Dermis microvascular lymphatic vessel endothelial cell (primary cell): ENCODE data around the gene UBE2I. TPM values are rescaled to one million over a fixed set of nuclear protein-coding genes. Genes with fewer than 3 reads are reported as not detected.

Source experiments
- DNase-seq, 2 donors: peaks; one replicate each; pipeline versions ENCODE4 v3.0.0 to v3.0.0-alpha.2; 2010; ENCODE audit warnings: low read depth in 2 of 2
- total RNA-seq: library from RNA; depleted of rRNA; stranded (reverse); fragments of >200 nt; gene quantifications from 2 replicates; pipeline ENCODE4 v1.2.1, GENCODE V29; 2014

The UBE2I gene
- total RNA-seq, 1 donor from 2014 or later = 34.1 TPM

GRCh38 chr16:1277151-1277598, 32.3 kb upstream of the UBE2I start:
- no peak for DNase-seq

DNA sequence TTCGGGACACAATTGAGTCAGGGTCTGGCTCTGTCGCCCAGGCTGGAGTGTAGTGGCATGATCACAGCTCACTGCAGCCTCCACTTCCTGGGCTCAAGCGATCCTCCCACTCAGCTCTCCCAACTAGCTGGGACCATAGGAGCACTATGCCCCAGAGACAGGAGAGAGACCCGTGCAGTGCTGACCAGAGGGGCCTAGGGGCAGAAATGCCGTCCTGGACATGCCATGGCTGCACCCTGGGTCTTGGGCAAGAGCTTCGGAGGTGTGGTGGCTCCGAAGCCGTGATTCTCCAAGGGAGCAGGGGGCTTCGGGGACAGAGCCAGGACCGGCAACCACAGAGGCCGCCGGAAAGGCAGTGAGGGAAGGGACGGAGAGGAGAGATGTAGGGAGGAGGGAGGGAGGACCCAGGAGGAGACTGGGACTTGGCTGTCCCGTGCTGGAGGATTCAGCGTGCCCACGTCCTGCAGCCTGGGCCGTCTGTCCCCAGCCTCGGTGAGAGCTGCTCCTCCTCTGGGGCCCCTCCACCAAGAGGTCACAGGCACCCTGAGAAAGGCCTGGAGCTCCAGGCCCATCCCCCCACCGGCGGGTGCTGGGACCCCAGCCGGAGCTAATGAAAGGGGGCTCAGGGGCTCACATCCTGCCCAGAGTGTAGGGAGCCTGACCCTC, 31.7 kb upstream of the UBE2I start:
- DNase-seq = no peak

- DNase-seq = no peak
Observed at GRCh38 chr16:1278477-1278876, 31.0 kb upstream of the UBE2I start.

DNA sequence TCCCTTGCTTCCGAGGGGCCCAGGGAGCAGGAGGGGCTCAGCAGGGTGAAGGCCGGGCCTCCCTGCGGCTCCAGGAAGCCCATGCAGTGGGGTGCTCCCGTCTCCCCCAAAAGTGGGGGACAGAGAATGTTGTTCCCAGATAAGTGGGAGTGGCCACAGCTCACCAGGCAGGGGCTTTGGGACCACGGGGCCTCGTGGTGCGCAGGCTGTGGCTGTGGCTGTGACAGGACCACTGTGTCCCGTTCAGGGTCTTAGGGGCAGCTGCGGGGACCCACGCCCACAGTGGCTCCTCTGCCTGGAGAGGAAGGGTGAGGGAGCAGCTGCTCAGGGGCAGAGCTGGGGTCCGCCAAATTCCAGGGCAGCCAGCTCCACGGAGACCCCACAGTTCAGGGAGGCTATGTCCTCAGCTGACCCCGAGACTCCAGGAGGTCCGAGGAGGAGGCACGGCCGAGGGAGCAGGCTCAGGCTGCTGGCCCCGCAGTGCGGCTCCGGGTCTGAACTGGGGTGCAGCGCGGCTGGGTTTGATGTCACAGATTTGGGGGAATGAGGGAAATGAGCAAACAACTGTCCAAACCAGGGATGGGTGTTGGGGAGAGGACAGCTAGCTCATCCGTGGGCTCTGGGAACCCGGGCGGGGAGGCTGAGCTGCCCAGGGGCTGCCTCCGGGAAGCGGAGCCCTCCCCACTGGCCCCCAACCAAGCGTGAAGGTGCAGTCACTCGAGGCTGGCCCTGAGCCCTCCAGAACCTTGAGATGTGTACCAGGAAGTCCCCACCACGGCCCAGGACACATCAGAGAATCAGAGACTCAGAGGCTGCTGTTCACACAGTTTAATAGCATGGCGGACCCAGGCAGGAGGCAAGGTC, 30.1 kb upstream of the UBE2I start:
- DNase-seq = no peak

DNA sequence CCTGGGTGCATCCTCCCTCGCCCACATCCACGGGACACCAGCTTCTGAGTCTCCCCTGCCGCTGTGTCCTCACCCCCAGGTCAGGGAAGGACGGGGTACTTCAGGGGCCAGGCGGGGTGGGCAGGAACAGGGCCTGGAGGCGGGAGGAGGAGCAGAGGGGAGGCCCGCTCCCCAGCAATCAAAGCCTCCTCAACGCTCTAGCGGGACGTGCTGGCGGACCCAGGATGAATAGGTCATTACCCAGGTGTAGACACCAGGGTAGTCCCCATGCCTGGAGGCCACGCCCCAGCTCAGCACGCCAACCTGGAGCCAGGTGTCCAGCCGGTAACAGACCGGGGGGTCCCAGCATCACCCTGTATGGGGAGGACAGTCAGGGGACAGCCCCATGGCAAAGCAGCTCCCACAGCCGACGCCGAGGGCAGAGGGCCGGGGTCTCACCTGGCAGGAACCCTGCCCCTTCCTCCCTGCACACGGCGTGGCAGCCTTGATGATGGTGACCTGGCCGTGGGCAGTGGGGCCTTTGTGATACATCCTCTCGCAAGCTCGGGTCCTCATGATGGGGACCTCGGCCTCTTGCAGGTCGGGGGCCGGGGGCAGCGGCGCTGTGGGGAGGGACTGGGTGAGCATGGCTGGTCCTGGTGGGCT, 29.4 kb upstream of the UBE2I start:
- no peak for DNase-seq

GRCh38 chr16:1280783-1281182, 28.7 kb upstream of the UBE2I start:
- DNase-seq = no peak

DNA sequence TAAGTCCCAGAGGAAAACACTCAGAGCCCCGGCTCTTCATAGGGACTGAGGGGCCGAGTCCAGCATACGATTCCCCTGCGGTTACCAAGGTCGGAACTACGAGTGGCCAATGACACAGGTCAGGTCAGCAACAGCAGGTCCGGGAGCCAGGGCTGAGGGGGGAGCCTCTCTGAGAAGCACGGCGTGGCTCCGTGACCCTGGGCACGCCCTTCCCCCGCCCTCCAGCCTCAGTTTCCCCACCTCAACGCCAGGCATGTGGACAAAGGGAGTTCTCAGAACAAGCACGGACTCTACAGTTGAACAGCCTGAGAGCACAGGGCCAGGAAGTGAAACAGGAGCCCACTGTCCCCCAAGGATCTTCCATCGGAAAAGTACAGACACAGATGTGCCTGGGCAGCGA, 27.9 kb upstream of the UBE2I start:
- no peak for DNase-seq

DNA sequence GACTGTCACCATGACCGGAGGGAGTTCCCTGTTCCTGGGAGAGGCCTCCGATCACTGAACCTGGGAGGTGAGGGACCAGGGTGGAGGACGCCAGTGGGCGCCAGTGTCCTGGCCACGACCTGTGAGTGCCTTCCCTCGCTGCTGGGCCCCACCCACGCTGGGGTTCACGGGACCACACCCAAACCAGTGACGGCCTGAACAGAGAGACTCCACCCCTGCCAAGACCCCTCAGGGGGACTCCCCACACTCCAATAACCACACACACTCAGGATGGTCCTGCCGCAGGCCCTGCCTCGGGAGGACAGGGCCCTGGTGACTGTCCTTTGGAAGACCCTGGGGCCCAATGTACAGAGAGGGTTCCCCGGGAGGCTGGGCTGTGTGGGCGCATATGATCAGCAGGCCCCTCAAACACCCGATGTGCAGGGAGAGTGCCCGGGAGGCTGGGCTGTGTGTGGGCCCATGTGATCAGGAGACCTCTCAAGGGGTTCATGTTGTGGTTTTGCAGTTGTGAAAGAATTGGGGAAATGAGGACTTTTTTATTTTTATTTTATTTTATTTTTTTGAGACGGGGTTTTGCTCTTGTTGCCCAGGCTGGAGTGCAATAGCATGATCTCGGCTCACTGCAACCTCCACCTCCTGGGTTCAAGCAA, 27.0 kb upstream of the UBE2I start:
- DNase-seq = no peak

GRCh38 chr16:1283296-1283695, 26.1 kb upstream of the UBE2I start:
- DNase-seq = no peak

DNA sequence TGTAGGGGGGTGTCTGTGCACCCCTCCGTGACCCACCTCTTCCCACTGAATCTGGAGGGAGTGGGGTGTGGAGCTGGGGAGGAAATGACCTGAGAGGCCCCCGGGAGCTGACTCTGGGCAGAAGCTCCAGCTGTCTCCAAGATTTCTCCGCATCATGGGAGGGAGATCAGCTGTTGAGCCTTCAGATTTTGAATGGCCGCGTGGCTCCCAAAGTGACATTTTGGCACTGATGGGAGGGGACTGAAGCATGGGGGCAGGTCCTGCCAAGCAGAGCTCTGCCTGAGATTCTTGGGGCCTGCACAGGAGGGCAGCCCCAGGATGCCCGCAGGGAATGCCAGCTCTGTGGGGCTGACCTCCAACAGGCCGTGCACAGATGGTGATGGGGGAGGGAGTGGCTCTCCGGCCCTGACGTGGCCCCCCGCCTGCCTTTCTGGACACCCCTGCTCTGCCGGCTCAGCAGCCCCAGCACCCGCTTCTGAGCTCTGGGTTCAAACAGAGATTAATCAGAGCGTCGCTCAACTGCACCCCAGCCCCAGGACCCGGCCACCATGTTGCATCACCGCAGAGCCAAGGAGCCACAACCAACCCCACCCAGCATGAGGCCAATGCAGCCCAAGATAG, 25.3 kb upstream of the UBE2I start:
- DNase-seq = no peak

DNA sequence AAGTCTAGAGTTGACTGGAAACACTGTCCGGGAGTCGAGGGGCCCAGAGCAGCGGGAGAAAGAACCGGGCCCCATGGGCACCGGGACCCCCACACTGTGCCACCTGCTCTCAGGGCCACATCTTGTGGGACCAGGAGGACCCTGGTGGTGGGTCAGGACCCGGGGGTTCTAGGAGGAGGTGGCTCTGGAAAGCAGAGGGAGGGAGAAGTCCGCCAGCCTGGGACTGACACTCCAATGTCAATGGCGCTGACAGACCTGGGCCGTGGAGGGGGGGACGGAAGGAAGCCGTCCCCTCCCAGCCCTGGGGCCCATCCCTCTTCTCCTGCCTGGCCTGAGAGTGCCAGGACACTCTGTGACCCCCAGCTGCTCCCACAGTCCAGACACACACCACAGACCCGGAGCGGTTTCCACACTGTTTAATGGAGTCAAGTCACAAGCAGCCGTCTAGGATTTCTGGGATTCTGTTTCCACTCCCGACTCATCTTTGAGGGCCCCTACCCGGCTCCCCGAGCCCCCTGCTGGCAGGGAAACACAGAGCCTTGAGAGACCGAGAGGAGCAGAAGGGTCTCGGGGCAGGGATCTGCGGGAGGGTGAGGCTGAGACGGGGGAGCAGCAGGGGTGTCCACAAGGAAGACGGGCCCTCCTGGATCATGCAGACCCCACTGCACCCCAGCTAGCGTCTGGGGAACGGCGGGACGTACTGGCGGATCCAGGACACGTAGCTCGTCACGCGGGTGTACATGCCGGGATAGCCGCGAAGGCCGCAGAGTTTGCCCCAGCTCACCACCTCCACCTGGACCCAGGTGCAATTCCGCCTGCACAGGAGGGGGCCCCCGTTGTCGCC, 23.5 kb upstream of the UBE2I start:
- no peak for DNase-seq

DNA sequence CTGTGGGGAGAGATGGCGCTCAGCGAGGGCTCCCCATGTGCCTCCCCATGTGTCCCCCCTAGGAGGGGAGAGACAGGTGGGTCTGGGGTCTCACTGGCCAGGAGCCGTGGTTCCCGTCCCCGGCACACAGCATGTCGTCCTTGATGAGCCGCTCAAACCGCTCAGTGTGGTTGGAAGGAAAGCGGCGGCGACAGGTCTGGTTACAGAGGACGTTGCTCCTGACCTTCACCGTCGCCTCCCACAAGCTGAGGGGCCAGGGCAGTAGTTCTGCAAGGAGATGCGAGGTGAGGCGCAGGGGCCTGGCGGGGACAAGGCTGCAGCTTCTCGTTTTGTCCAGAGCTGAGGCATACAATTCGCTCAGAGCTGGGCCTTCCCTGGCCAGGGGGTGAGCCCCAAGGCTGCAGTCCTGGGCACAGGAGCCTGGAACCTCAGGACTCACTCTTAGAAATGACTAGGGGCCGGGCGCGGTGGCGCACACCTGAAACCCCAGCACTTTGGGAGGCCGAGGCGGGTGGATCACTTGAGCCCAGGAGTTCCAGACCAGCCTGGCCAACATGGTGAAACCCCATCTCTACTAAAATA, 22.8 kb upstream of the UBE2I start:
- DNase-seq = no peak

DNA sequence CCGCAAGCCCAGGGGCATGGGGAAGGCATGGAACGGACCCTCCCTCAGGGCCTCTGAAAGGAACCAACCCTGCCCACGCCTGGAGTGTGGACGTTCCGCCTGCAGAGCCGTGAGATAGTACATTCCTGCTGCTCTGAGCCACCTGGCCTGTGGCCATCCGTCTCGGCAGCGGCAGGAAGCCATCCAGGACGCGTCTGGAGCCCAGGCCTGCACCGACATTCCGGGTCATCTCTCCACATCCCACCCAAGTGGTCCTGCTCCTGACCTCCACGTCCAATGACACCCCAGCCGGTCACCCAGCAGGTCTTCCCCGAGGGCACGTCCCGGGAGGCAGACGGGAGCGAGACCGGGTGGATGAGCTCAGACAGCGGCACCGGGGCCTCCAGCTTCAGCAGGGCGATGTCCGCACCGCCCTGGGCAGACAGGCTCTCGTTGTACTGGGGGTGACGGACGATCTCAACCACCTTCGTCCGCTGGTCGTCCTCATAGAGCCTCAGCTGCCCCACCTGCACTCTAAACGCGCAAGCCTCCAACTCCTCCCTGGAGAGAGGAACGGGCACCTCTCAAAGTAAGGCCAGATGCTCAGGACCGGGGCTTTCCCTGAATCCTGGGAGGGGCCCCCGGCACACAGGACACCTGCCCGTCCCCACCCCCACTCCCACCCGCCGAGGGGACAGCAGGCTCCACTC, 21.3 kb upstream of the UBE2I start:
- peak; percentile 49 to 61 for DNase-seq

GRCh38 chr16:1288813-1289476, 20.5 kb upstream of the UBE2I start:
- DNase-seq = no peak

- DNase-seq = no peak
Observed at GRCh38 chr16:1289477-1289866, 20.0 kb upstream of the UBE2I start.

- no peak for DNase-seq
Observed at GRCh38 chr16:1290063-1290501, 19.4 kb upstream of the UBE2I start.

DNA sequence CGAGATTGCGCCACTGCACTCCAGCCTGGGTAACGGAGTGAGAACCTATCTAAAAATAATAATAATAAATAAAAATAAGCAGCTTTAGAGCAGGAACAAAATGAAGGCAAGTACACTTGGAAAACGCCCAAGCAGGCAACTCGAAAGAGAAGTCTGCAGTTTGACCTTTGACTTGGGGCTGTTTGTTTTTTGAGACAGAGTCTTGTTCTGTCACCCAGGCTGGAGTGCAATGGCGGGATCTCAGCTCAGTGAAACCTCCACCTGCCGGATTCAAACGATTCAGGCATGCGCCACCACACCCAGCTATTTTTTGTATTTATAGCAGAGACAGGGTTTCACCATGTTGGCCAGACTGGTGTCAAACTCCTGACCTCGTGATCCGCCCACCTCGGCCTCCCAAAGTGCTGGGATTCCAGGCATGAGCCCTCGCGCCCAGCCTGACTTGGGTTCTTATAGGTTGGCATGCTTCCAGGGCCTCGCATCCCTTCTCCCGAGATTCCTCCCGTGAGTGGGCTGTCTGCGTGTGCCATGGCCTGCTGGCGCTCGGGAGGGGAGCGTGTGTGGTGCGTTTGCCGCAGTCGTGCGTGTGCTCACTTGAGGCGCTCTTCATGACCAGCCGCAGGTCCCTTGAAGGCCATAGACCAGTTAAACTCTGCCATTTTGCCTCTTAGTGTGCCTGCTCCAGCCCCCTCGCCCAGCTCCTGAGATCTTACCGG, 18.4 kb upstream of the UBE2I start:
- DNase-seq = peak; percentile 9 to 68

DNA sequence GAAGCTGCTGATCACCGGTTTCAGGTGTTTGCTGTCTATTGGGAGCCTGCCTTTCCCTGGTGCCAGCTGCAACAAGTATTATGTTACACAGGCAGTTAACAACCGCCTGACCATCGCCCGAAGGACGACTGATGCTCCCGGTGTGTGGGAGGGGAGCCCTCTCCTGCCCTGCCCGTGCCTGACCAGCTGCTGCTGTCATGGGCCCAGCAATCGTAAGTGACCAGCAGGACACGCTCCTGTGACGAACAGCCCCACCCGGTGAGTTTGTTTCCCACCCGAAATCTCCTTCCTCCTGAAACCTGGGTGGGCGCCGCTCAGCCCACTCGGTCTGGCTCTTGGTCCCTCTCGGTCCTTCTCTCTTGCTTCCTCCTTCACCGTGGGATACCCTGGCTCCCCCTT, 17.9 kb upstream of the UBE2I start:
- no peak for DNase-seq
